Measurements from ENCODE around the gene PEX16. TPM values are rescaled to one million over a fixed set of nuclear protein-coding genes. Genes with fewer than 3 reads are reported as not detected.

Gene PEX16
- total RNA-seq (10 to 100 TPM; 49.4 to 87.5 (median 65.2) TPM), total RNA-seq (31.2 to 66.4 (median 52.5) reads per million in 29 experiments)
- 48.1 TPM for total RNA-seq (2013)

- H3K27me3 Mint-ChIP-seq = peaks cover 0 to 5% of the 10 kb centered on the region in 2 donors
- DNase-seq (peak; percentile 78 to 99 (median 96)), ATAC-seq (replicated peaks in 1 of 4) (peak; percentile 85 to 91 (median 89))
- H3K4me3 Mint-ChIP-seq = peak within 1 kb of the TSS; percentile 88 to 98 (median 91)
- H3K36me3 ChIP-seq (ENCODE audit: control insufficient read depth in 2 of 2, extremely low read depth in 1 of 2, insufficient read depth in 1 of 2, low read length in 1 of 2) = peaks cover 16 to 36% of the 10 kb centered on the region in 2 donors
- peaks cover 46 to 64% (median 56%) of the 10 kb centered on the region in 3 donors for H3K4me1 Mint-ChIP-seq
- H3K27ac Mint-ChIP-seq = peak within 1 kb of the TSS; percentile 98 to 100
- no peaks in the 10 kb centered on the region for H3K9me3 ChIP-seq
- peaks cover 0 to 10% of the 10 kb centered on the region in 2 experiments for H3K27me3 ChIP-seq (replicated peaks in 1 of 2; ENCODE audit: control insufficient read depth in 2 of 2, extremely low read depth in 1 of 2, insufficient read depth in 2 of 2, low read length in 1 of 2)
- WGBS (ENCODE audit: insufficient coverage) = under 1% methylated on average over 45 of the region's 45 CpGs
- CTCF ChIA-PET = interaction anchor here (0.5 to 1.4 kb wide), 7 partner anchors 13 to 1537 kb away, joined by 3 to 10 read pairs (median 5); no protein-coding TSS in a partner anchor
- H3K4me1 ChIP-seq (ENCODE audit: control insufficient read depth in 1 of 2, extremely low read depth in 1 of 2, insufficient read depth in 2 of 2, low read length in 2 of 2) = peaks cover 4 to 56% of the 10 kb centered on the region in 2 experiments
- no peaks in the 10 kb centered on the region for H3K9me3 Mint-ChIP-seq
- POLR2A ChIA-PET = interaction anchor here (0.5 to 1.3 kb wide), 4 partner anchors 13 to 71 kb away, joined by 3 to 13 read pairs (median 3); partner anchors contain the start of gene CRY2 (in 1 of the 2)
- peak within 1 kb of the TSS; percentile 97 to 98 for H3K4me3 ChIP-seq (ENCODE audit: control insufficient read depth in 1 of 2, extremely low read depth in 1 of 2, low read length in 1 of 2)
- H3K36me3 Mint-ChIP-seq = peaks cover 11% of the 10 kb centered on the region
- H3K27ac ChIP-seq (ENCODE audit: low read length) = peak within 1 kb of the TSS; percentile 95
Observed at GRCh38 chr11:45917623-45918330, at the start of gene PEX16. Gene PEX16, minus strand, starts transcription at chr11:45917877. Its CDS starts 66 bp downstream, at chr11:45917811.

DNA sequence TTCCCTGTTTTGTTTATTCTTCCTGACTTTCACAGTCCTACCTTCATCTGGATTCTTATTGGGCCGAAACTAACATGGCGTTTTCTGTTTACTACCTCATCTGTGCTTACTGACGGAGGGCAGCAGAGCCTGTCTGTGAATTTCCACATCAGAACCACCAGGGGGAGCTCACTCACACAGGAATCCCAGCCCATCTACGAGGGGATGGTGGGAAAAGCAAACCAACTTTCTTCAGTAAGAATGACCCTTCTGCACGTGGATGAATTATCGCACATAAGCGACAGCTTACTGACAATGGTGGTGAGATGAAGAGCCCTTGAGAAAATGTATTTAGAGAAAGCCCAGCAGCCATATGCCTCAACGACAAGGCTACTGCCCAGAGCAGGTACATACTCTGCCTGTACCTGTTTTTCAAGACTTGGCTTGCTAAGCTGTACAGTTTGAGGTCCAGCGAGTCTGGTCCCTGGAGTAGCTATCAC is 47.3 kb upstream of the PEX16 start:
- H3K4me1 Mint-ChIP-seq = no peaks in the 10 kb centered on the region
- no peaks in the 10 kb centered on the region for H3K27me3 Mint-ChIP-seq
- peaks cover 5 to 58% of the 10 kb centered on the region in 2 donors for H3K36me3 ChIP-seq (ENCODE audit: control insufficient read depth in 2 of 2, extremely low read depth in 1 of 2, insufficient read depth in 1 of 2, low read length in 1 of 2)

DNA sequence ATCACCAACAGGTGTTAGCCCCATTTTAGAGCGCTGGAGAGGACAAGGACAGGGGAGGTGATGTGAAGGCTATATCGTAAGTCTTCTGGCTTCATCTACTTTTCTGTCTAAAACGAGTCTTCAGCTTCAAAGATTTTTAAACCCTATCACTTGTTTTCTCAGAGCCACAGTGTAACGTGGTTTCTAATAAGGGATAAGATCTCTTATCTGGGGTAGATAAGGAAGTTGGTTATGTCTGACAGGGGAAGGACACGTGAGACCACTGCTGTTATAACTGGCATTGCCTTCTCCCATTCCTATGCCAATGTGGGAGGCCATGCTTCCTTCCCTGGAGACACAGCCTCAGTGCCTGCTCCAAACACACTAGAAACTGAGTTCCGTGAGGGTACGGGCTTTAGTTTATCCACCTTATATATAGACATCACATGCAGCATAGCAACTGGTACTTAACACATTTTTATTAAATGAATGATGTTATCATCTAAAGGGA is 44.1 kb upstream of the PEX16 start:
- peaks cover 0 to 6% (median 2%) of the 10 kb centered on the region in 3 donors for H3K4me1 Mint-ChIP-seq
- CTCF ChIA-PET = interaction anchor here in 1 of 2 donors (0.5 to 0.9 kb wide), 2 partner anchors 10 to 1277 kb away, joined by 3 to 7 read pairs; no protein-coding TSS in a partner anchor
- no peaks in the 10 kb centered on the region for H3K27me3 ChIP-seq (replicated peaks in 1 of 2; ENCODE audit: control insufficient read depth in 2 of 2, extremely low read depth in 1 of 2, insufficient read depth in 2 of 2, low read length in 1 of 2)
- H3K27me3 Mint-ChIP-seq = no peaks in the 10 kb centered on the region
- H3K36me3 ChIP-seq (ENCODE audit: control insufficient read depth in 2 of 2, extremely low read depth in 1 of 2, insufficient read depth in 1 of 2, low read length in 1 of 2) = peaks cover 0 to 29% of the 10 kb centered on the region in 2 donors
- POLR2A ChIA-PET = no interaction called here
- no peaks in the 10 kb centered on the region for H3K9me3 Mint-ChIP-seq
- no peaks in the 10 kb centered on the region for H3K9me3 ChIP-seq
- H3K4me1 ChIP-seq (ENCODE audit: control insufficient read depth in 1 of 2, extremely low read depth in 1 of 2, insufficient read depth in 2 of 2, low read length in 2 of 2) = no peaks in the 10 kb centered on the region
- H3K36me3 Mint-ChIP-seq = peaks cover 29% of the 10 kb centered on the region
- WGBS (ENCODE audit: insufficient coverage) = 60% methylated on average over 1 of the region's 7 CpGs
- no peak overlapping the region for H3K4me3 ChIP-seq (ENCODE audit: control insufficient read depth in 1 of 2, extremely low read depth in 1 of 2, low read length in 1 of 2)
- DNase-seq = no peak
- H3K4me3 Mint-ChIP-seq = no peak overlapping the region
- no peak overlapping the region for H3K27ac ChIP-seq (ENCODE audit: low read length)
- no peak for ATAC-seq (replicated peaks in 1 of 4)
- H3K27ac Mint-ChIP-seq = no peak overlapping the region

More for the DNA sequence above, 47.3 kb upstream of the PEX16 start:
- H3K27me3 ChIP-seq (replicated peaks in 1 of 2; ENCODE audit: control insufficient read depth in 2 of 2, extremely low read depth in 1 of 2, insufficient read depth in 2 of 2, low read length in 1 of 2) = no peaks in the 10 kb centered on the region
- WGBS (ENCODE audit: insufficient coverage) = 96% methylated on average over 4 of the region's 9 CpGs
- peak; percentile 10 to 86 (median 45) for DNase-seq
- peak; percentile 85 to 91 (median 86) for ATAC-seq (replicated peaks in 1 of 4)
- H3K27ac ChIP-seq (ENCODE audit: low read length) = peak overlapping the region; percentile 8
- ChIA-PET CTCF (interaction anchor here (0.5 to 3.7 kb wide), 24 partner anchors 9 to 1888 kb away, joined by 3 to 36 read pairs (median 4); partner anchors contain the start of genes AMBRA1 (in 1 of the 2) and PEX16 (in 1 of the 2)), POLR2A (interaction anchor here (0.6 kb wide), 2 partner anchors 17 to 146 kb away, joined by 5 to 17 read pairs; no protein-coding TSS in a partner anchor)
- Mint-ChIP-seq H3K9me3 (no peaks in the 10 kb centered on the region), H3K4me3 (no peak overlapping the region), H3K27ac (no peak overlapping the region), H3K36me3 (peaks cover 21% of the 10 kb centered on the region)
- no peaks in the 10 kb centered on the region for H3K9me3 ChIP-seq
- no peak overlapping the region for H3K4me3 ChIP-seq (ENCODE audit: control insufficient read depth in 1 of 2, extremely low read depth in 1 of 2, low read length in 1 of 2)
- H3K4me1 ChIP-seq (ENCODE audit: control insufficient read depth in 1 of 2, extremely low read depth in 1 of 2, insufficient read depth in 2 of 2, low read length in 2 of 2) = no peaks in the 10 kb centered on the region

DNA sequence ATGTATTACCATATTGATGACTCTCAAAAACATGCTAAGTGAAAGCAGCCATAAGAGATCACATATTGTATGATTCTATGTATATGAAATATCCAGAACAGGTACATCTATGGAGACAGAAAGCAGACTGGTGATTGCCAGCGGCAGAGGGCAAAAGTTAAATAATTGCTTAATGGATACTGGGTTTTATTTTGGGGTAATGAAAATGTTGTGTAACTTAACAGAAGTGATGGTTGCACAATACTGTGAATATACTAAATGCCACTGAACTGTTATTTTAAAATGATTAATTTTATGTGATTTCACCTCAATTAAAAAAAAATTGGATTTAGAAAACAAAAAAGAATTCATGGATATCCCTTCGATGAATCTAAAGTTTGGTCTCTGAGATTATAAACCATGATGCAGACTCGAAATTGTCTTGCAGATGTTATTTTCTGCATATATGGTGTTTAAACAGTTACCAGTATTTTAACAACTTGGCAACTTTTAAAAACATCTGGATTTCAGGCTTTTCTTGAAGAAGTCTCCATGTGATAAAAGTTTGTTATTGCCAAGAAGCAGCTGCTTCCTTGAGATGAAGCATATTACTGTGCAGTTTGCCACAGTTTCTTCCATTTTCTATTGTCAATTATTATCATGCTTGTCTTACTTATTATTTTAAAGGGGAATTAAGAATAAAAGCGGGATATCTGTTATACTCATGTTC is 42.9 kb upstream of the PEX16 start:
- no peaks in the 10 kb centered on the region for H3K27me3 ChIP-seq (replicated peaks in 1 of 2; ENCODE audit: control insufficient read depth in 2 of 2, extremely low read depth in 1 of 2, insufficient read depth in 2 of 2, low read length in 1 of 2)
- CTCF ChIA-PET = interaction anchor here in 1 of 2 donors (0.9 kb wide), 1 partner anchor 9 kb away, joined by 7 read pairs; no protein-coding TSS in a partner anchor
- H3K27me3 Mint-ChIP-seq = no peaks in the 10 kb centered on the region
- H3K4me1 Mint-ChIP-seq = peaks cover 0 to 6% (median 2%) of the 10 kb centered on the region in 3 donors
- peaks cover 38% of the 10 kb centered on the region for H3K36me3 Mint-ChIP-seq
- H3K4me3 Mint-ChIP-seq = no peak overlapping the region
- no peak overlapping the region for H3K27ac ChIP-seq (ENCODE audit: low read length)
- no peaks in the 10 kb centered on the region for H3K9me3 Mint-ChIP-seq
- WGBS (ENCODE audit: insufficient coverage) = no CpG with 5 or more reads among the region's 4 CpGs
- no peak overlapping the region for H3K27ac Mint-ChIP-seq
- DNase-seq (no peak), ATAC-seq (replicated peaks in 1 of 4) (no peak)
- POLR2A ChIA-PET = no interaction called here
- peaks cover 0 to 32% of the 10 kb centered on the region in 2 donors for H3K36me3 ChIP-seq (ENCODE audit: control insufficient read depth in 2 of 2, extremely low read depth in 1 of 2, insufficient read depth in 1 of 2, low read length in 1 of 2)
- no peaks in the 10 kb centered on the region for H3K4me1 ChIP-seq (ENCODE audit: control insufficient read depth in 1 of 2, extremely low read depth in 1 of 2, insufficient read depth in 2 of 2, low read length in 2 of 2)
- H3K9me3 ChIP-seq = no peaks in the 10 kb centered on the region
- H3K4me3 ChIP-seq (ENCODE audit: control insufficient read depth in 1 of 2, extremely low read depth in 1 of 2, low read length in 1 of 2) = no peak overlapping the region

DNA sequence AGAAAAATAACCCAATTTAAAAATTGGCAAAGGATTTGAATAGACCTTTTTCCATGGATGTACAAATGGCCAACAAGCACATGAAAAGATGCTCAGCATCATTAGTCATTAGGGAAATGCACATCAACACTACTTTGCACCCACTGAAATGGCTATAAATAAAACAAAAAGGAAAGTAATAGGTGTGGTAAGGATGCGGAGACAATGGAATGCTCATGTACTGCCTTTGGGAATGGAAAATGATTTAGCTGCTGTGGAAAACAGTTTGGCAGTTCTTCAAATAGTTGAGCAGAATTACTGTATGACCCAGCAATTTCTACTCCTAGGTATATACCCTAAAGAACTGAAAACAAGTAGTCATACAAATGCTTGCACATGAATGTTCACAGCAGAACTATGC is 42.2 kb upstream of the PEX16 start:
- Mint-ChIP-seq H3K4me3 (no peak overlapping the region), H3K4me1 (peaks cover 0 to 6% (median 2%) of the 10 kb centered on the region in 3 donors), H3K27me3 (no peaks in the 10 kb centered on the region), H3K9me3 (no peaks in the 10 kb centered on the region), H3K36me3 (peaks cover 45% of the 10 kb centered on the region), H3K27ac (no peak overlapping the region)
- H3K36me3 ChIP-seq (ENCODE audit: control insufficient read depth in 2 of 2, extremely low read depth in 1 of 2, insufficient read depth in 1 of 2, low read length in 1 of 2) = peaks cover 0 to 28% of the 10 kb centered on the region in 2 donors
- ChIA-PET POLR2A (interaction anchor here in 1 of 2 donors (0.6 kb wide), 1 partner anchor 13 kb away, joined by 3 read pairs; no protein-coding TSS in a partner anchor), CTCF (interaction anchor here (0.6 to 1.5 kb wide), 2 partner anchors 46 to 1495 kb away, joined by 4 to 5 read pairs; no protein-coding TSS in a partner anchor)
- WGBS (ENCODE audit: insufficient coverage) = no CpG with 5 or more reads among the region's 1 CpG
- no peaks in the 10 kb centered on the region for H3K4me1 ChIP-seq (ENCODE audit: control insufficient read depth in 1 of 2, extremely low read depth in 1 of 2, insufficient read depth in 2 of 2, low read length in 2 of 2)
- no peak overlapping the region for H3K27ac ChIP-seq (ENCODE audit: low read length)
- DNase-seq = no peak
- no peaks in the 10 kb centered on the region for H3K9me3 ChIP-seq
- no peak overlapping the region for H3K4me3 ChIP-seq (ENCODE audit: control insufficient read depth in 1 of 2, extremely low read depth in 1 of 2, low read length in 1 of 2)
- ATAC-seq (replicated peaks in 1 of 4) = no peak
- no peaks in the 10 kb centered on the region for H3K27me3 ChIP-seq (replicated peaks in 1 of 2; ENCODE audit: control insufficient read depth in 2 of 2, extremely low read depth in 1 of 2, insufficient read depth in 2 of 2, low read length in 1 of 2)
